Nephron progenitor cell (in vitro differentiated cells): ENCODE data around the gene CLHC1.

Source experiments
- DNase-seq: peaks from one replicate; pipeline ENCODE4 v3.0.0; 2021
- H3K27ac Mint-ChIP-seq: 2 replicates; pipeline ENCODE4 v1.8.0; 2021; ENCODE audit warnings: mild to moderate bottlenecking, moderate library complexity, mixed read lengths
- H3K27me3 Mint-ChIP-seq: 2 replicates; pipeline ENCODE4 v1.8.0; 2021; ENCODE audit warnings: mild to moderate bottlenecking, low read depth, mixed read lengths; ENCODE audit not compliant: poor library complexity
- H3K36me3 Mint-ChIP-seq: 2 replicates; pipeline ENCODE4 v1.8.0; 2021; ENCODE audit warnings: low read depth, mixed read lengths
- H3K4me1 Mint-ChIP-seq: 2 replicates; pipeline ENCODE4 v1.8.0; 2021; ENCODE audit warnings: mixed read lengths
- H3K4me3 Mint-ChIP-seq: 2 replicates; pipeline ENCODE4 v1.8.0; 2021; ENCODE audit warnings: mild to moderate bottlenecking, moderate library complexity, mixed read lengths
- H3K9me3 Mint-ChIP-seq: 2 replicates; pipeline ENCODE4 v1.8.0; 2021; ENCODE audit warnings: mild to moderate bottlenecking, moderate library complexity, mixed read lengths
- TF ChIP-seq, protein P1 (sequence below): fragments of 200-600 bp; sonication (generic); IDR thresholded peaks from 2 replicates; pipeline ENCODE4 v1.5.0; 2021; ENCODE audit warnings: antibody characterized with exemption

Gene CLHC1

DNA sequence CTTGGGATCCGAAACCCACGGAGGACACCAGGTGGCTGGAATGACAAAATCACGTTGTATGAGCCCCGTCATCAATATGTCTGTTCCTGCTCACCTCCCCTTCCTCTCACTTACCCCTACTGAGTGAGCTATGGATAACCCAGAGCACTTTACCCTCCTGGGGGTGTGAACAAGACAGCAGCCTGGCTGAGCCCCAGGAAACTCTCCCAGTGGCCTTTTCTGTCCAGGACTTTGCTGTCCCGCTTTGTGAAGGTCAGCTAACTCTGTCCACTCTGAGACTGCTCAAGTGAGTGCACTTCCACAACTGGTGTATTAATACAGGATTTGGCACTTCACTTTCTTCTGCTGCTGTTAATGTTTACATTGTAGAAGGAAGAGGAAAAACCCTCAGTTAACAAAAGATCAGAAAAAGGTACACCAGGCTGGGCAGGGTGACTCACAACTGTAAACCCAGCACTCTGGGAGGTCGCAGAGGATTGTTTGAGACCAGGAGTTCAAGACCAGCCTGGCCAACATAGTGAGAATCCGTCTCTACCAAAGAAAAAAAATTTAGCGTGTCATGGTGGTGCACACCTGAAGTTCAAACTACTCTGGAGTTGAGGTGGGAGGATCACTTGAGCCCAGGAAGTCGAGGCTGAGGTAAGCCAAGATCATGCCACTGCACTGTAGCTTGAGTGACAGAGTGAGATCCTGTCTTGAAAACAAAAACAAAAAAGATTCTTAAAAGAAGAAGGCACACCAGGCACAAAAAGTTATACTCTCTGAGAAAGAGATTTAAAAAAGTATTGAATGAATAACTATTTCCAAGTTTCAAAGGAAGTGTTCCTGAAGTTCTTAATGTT is 90.3 kb downstream of the CLHC1 start:
- H3K4me3 Mint-ChIP-seq: no peak overlapping the region

DNA sequence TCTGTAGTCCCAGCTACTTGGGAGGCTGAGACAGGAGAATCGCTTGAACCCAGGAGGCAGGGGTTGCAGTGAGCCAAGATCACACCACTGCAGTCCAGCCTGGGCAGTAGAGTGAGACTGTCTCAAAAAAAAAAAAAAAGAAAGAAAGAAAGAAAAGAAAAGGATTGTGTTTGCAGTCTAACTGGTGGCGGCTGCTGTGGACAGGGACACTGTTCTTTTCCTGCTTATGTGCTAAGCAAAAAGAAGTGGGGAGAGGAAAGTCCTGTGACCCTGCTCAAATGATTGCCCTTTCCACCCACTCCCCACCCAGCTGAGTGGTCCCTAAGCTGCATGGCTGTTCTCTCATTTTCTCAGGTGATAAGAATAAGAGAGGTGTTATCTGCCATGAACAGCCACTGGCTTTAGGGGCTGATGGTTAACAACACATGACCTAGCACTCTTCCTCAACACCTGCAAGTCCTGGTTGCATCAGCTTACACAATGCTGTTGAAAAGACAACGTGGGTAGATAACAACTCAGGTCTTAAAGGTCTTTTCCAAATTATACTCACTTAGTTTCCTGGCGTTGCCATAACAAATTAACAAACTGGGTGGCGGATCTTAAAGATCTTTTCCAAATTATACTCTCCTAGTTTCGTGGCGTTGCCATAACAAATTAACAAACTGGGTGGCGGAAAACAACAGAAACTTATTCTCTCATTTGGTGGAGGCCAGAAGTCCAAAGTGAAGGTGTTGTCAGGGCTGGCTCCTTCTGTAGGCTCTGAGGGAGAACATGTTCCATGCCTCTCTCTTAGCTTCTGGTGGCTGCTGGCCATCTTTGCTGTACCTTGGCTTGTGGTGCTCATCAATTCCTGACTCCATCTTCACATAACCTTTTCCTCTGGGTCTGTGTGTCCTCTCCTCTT is 91.5 kb downstream of the CLHC1 start:
- no peak for DNase-seq
- H3K9me3 Mint-ChIP-seq: peaks cover 6% of the 10 kb centered on the region
- peaks cover 23% of the 10 kb centered on the region for H3K4me1 Mint-ChIP-seq
- no peak overlapping the region for H3K4me3 Mint-ChIP-seq
- H3K27ac Mint-ChIP-seq: peak overlapping the region; percentile 11
- H3K36me3 Mint-ChIP-seq: no peaks in the 10 kb centered on the region
- TF ChIP-seq, protein P1, sequence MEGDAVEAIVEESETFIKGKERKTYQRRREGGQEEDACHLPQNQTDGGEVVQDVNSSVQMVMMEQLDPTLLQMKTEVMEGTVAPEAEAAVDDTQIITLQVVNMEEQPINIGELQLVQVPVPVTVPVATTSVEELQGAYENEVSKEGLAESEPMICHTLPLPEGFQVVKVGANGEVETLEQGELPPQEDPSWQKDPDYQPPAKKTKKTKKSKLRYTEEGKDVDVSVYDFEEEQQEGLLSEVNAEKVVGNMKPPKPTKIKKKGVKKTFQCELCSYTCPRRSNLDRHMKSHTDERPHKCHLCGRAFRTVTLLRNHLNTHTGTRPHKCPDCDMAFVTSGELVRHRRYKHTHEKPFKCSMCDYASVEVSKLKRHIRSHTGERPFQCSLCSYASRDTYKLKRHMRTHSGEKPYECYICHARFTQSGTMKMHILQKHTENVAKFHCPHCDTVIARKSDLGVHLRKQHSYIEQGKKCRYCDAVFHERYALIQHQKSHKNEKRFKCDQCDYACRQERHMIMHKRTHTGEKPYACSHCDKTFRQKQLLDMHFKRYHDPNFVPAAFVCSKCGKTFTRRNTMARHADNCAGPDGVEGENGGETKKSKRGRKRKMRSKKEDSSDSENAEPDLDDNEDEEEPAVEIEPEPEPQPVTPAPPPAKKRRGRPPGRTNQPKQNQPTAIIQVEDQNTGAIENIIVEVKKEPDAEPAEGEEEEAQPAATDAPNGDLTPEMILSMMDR: no peak
- H3K27me3 Mint-ChIP-seq: peaks cover 8% of the 10 kb centered on the region

More for the DNA sequence above, 90.3 kb downstream of the CLHC1 start:
- H3K9me3 Mint-ChIP-seq: peaks cover 6% of the 10 kb centered on the region
- peaks cover 22% of the 10 kb centered on the region for H3K4me1 Mint-ChIP-seq
- DNase-seq: no peak
- peak overlapping the region; percentile 53 for H3K27ac Mint-ChIP-seq
- TF ChIP-seq, protein P1: no peak
- peaks cover 5% of the 10 kb centered on the region for H3K27me3 Mint-ChIP-seq
- H3K36me3 Mint-ChIP-seq: no peaks in the 10 kb centered on the region

DNA sequence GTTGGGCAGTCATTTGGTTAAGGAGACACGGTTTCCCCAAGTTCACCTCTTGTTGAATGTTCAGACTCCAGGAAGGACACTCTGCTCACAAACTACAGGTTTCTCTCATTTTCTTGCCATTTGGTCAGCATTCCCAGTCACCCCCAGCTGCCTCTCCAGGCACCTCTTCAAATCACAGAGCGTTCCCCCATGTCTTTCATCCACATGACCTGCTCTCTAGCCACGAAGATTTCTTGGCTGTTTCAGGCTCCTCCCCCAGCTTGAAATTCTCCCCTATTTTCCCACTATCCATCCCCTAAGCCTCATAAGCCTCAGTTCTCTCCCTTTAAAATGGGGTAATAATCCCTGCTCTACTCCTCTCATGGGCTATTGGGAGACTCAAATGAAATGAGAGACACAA is 92.8 kb downstream of the CLHC1 start:
- H3K9me3 Mint-ChIP-seq: peaks cover 6% of the 10 kb centered on the region
- H3K27ac Mint-ChIP-seq: no peak overlapping the region
- peaks cover 29% of the 10 kb centered on the region for H3K4me1 Mint-ChIP-seq

DNA sequence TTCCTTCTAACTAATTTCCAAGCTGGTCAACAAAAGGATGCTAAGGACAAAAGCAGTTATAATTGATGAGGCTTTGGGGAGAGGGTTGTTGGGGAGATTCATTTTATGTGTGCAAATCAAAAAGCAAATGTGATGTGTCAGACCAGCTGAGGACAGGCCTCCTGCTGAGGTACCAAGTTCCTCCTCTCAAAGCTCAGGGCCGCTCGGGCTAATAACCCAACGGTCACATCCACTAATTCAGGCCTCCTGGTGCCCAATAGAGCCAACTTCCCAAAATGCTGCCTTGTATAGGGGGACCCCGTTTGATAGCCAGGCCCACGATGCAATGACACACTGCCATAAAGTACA is 93.2 kb downstream of the CLHC1 start:
- DNase-seq: no peak
- Mint-ChIP-seq H3K27ac (no peak overlapping the region), H3K4me1 (peaks cover 33% of the 10 kb centered on the region), H3K4me3 (no peak overlapping the region), H3K27me3 (peaks cover 6% of the 10 kb centered on the region), H3K9me3 (peaks cover 2% of the 10 kb centered on the region), H3K36me3 (no peaks in the 10 kb centered on the region)
- TF ChIP-seq, protein P1: no peak

More for the DNA sequence above, 92.8 kb downstream of the CLHC1 start:
- no peak for DNase-seq
- Mint-ChIP-seq H3K4me3 (no peak overlapping the region), H3K36me3 (no peaks in the 10 kb centered on the region), H3K27me3 (peaks cover 6% of the 10 kb centered on the region)
- TF ChIP-seq, protein P1: no peak

DNA sequence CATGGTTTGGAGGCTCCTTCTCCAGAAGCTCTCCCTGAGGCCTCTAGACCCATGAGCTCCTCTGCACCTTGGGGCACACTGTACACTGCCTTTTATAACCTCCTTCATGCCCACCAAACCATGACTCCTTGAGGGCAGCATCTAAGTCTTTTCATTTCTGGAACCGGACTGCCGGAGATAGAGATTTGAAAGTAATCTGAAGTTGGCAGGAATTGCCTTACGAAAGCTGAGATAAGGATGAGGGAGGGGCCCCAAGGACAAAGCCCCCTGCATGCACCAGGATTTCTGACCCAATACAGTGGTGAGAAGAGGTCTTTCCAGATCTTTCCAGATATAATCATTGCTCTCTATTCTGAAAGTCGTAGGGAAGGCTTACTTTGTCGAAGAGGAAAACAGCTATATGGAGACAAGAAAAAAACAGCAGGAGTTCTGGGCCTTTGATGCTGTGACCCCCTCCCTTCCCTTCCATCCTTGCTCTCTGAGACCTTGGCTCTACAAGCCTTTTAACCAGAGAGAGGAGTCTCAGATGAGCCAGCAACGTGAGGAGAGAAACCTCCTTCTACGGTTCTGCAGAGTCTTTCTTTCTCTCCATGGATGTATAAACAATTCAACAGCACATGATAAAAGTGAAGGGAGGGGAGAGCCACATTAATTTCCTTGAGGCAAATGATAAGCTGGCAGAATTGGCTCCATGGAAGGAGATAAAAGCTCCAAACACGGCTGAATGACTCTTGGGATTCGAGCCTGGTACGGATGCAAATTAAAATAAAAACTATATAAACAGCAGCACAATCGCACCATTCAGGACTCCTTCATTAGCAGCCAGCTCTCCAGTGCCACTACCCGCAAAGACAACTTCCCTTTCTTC is 93.8 kb downstream of the CLHC1 start:
- H3K4me3 Mint-ChIP-seq: no peak overlapping the region
- H3K27me3 Mint-ChIP-seq: peaks cover 6% of the 10 kb centered on the region
- no peak for DNase-seq
- no peak overlapping the region for H3K27ac Mint-ChIP-seq
- H3K4me1 Mint-ChIP-seq: peaks cover 38% of the 10 kb centered on the region
- no peaks in the 10 kb centered on the region for H3K9me3 Mint-ChIP-seq
- H3K36me3 Mint-ChIP-seq: no peaks in the 10 kb centered on the region
- TF ChIP-seq, protein P1: no peak
